SK-N-MC (cell line): ENCODE data around the gene STON1.

Experiments
- DNase-seq: peaks from one replicate; pipeline ENCODE4 v3.0.0-alpha.2; 2011; ENCODE audit warnings: low read depth, low spot score
- H3K27ac ChIP-seq: fragments of 200-600 bp; sonication (generic); 2 replicates; pipeline ENCODE4 v1.5.1; 2016; ENCODE audit warnings: mixed run types
- H3K36me3 ChIP-seq: fragments of 200-600 bp; sonication (generic); 2 replicates; pipeline ENCODE4 v1.6.1; 2017; ENCODE audit warnings: antibody characterized with exemption, low read length, mixed read lengths; ENCODE audit not compliant: insufficient read depth
- H3K4me3 ChIP-seq: fragments of 200-600 bp; sonication (generic); 2 replicates; pipeline ENCODE4 v1.5.1; 2016
- H3K9ac ChIP-seq: fragments of 200-600 bp; sonication (generic); 2 replicates; pipeline ENCODE4 v1.8.0; 2017; ENCODE audit warnings: mixed run types, mixed read lengths; ENCODE audit not compliant: insufficient read length
- H3K9me3 ChIP-seq: fragments of 200-600 bp; sonication (generic); 2 replicates; pipeline ENCODE4 v1.6.1; 2017; ENCODE audit warnings: low read depth, mild to moderate bottlenecking, antibody characterized with exemption, low read length, moderate library complexity, mixed read lengths
- EZH2 ChIP-seq: fragments of 200-600 bp; sonication (generic); IDR thresholded peaks from one replicate; pipeline ENCODE4 v1.6.1; 2017; ENCODE audit warnings: antibody characterized with exemption
- FOXP2 ChIP-seq: optimal IDR thresholded peaks from 2 replicates; pipeline ENCODE3; 2011; ENCODE audit warnings: mild to moderate bottlenecking, moderate library complexity; ENCODE audit not compliant: insufficient read depth; ENCODE audit errors: extremely low read length, control extremely low read depth
- POLR2AphosphoS5 ChIP-seq: IDR thresholded peaks from 2 replicates; pipeline ENCODE4 v1.6.1; 2012; ENCODE audit warnings: mild to moderate bottlenecking, low read depth, low read length, borderline replicate concordance

STON1 gene

DNA sequence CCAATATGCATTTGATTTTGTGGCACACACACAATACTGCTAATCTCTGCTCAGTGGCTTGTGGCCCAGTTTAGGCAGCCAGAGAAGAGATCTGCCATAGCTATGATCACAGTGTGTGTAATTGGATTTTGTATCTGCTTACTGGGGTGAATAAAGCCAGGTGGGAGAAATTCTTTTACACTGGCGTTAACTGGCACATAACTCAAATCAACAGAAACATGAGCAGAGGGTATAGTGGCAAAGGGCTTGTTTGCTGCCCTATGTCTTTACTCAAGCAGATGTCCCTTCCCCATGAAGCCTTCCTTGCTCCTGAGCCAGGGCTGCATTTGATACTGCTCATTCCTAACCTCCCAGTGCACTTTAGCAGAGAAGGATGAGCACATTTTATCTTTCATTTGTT, 28.5 kb downstream of the STON1 start:
- no peak overlapping the region for H3K9ac ChIP-seq
- no peaks in the 10 kb centered on the region for H3K36me3 ChIP-seq
- H3K9me3 ChIP-seq: no peaks in the 10 kb centered on the region
- no peak for TF ChIP-seq EZH2
- no peak for TF ChIP-seq FOXP2
- TF ChIP-seq POLR2AphosphoS5: no peak
- no peak overlapping the region for H3K27ac ChIP-seq
- no peak for DNase-seq
- H3K4me3 ChIP-seq: no peak overlapping the region

DNA sequence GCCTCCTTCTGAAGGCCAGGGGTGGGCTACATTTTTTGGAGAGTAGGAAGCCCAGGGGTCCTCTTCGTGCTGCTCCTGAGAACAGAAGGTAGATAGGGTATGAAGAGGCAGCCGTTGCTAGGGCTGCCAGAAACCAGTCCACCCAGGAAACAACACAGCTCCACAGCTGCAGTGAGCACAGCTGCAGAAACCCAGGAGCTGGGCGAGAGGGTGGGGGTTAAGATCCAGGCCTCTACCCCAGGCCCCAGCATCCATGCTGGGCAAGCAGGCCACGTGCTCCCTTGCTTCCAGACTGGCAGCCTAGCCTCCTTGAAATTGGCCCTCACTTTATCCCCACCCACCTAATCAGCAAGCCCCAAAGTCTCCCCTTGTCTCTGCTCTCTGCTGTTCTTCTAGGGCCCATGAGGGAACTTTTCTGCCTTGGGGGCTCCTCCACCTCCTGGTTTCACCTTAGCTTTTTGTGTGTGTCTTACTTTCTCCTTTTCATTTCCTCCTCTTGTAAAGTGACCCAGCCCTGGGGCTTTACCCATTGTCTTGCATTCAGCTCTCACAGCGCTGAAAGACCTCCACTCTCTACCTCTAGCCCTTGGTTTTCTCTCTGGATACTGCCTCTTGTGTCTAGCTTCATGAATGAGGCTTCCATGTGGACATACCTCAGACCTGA, 30.7 kb downstream of the STON1 start:
- no peaks in the 10 kb centered on the region for H3K36me3 ChIP-seq
- no peak overlapping the region for H3K4me3 ChIP-seq
- no peaks in the 10 kb centered on the region for H3K9me3 ChIP-seq
- TF ChIP-seq POLR2AphosphoS5: no peak
- no peak for TF ChIP-seq EZH2
- TF ChIP-seq FOXP2: no peak
- DNase-seq: no peak
- H3K27ac ChIP-seq: no peak overlapping the region
- no peak overlapping the region for H3K9ac ChIP-seq

DNA sequence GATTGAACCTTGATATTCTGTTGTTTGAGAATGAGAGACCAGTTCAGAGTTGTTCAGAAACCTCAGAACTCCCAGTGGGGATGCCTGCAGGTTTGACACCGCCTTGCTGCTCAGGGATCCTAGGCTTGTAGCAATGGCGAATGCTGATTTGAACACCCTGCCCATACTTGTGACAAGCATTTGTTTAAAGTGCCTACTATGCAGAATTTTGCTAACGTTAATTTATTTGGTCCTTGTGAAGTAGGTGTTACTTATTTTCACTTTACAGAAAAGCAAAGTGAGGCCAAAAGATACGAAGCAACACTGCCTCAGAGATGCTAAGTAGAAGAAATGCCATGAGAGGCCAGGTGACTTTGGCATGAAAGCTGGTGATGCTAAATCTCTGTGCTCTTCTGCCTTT, 32.3 kb downstream of the STON1 start:
- DNase-seq: no peak
- H3K9me3 ChIP-seq: no peaks in the 10 kb centered on the region
- no peaks in the 10 kb centered on the region for H3K36me3 ChIP-seq
- H3K4me3 ChIP-seq: no peak overlapping the region
- H3K27ac ChIP-seq: no peak overlapping the region
- no peak overlapping the region for H3K9ac ChIP-seq
- TF ChIP-seq FOXP2: no peak
- no peak for TF ChIP-seq POLR2AphosphoS5
- no peak for TF ChIP-seq EZH2

DNA sequence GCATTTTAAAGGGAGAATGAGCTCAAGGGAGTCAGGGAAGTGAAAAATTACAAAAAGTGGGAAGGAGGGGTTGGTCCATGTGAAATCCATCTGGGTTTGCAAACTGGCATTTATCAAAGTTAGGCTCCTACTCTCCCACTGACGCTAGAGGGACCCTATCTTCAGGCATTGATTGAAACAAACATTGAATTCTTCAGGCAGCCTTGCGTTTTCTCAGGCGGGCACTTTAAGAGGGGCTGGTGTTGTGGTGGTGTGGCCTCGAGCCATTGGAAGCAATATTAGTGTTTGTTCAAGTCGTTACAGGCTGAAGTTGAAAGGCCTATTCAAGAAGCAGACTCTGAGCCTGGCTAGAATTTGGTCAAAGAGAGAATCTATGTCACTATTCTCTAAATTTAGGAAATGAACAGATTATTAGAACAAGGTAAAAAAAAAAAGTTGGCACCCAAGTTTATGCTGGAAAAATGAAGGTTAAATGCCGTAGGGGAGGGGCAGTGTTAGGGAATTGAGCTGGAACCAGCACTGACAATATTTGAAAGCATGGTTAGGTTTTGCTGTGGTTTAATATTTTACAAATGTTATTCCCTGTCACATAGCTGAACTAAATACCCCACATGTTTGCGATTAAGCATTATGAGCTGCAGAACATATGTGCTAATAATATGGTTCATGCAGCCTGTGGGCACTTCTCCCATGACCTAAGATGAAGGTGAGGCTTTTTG, 36.8 kb downstream of the STON1 start:
- no peak for DNase-seq
- Histone ChIP-seq H3K36me3 (no peaks in the 10 kb centered on the region), H3K9me3 (no peaks in the 10 kb centered on the region), H3K4me3 (peak overlapping the region; percentile 30; the same call in 1 of the 2 replicates), H3K9ac (peak overlapping the region; percentile 17), H3K27ac (peak overlapping the region; percentile 69)
- TF ChIP-seq EZH2 (no peak), FOXP2 (no peak), POLR2AphosphoS5 (no peak)

DNA sequence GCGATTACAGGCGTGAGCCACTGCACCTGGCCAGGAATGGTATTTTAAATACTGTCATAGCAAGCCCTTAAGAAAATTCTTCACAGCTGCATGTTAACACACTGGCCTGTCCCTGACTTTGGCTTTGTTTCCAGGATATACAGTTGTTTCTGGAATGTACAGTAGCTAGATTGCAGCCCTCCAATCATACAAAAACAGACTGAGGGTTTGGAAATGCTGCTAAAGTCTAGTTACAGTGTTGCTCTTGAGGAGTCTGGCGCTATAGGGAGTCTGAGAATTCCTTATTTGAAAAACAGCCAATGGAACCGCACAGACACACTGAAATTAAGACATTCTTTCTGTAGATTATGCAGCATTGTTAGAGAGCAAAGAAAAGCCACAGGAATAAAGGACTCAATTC, 37.7 kb downstream of the STON1 start:
- DNase-seq: no peak
- Histone ChIP-seq H3K4me3 (no peak overlapping the region), H3K9me3 (no peaks in the 10 kb centered on the region), H3K9ac (no peak overlapping the region), H3K36me3 (no peaks in the 10 kb centered on the region), H3K27ac (peak overlapping the region; percentile 48; the same call in 1 of the 2 replicates)
- no peak for TF ChIP-seq EZH2
- no peak for TF ChIP-seq POLR2AphosphoS5
- TF ChIP-seq FOXP2: no peak

DNA sequence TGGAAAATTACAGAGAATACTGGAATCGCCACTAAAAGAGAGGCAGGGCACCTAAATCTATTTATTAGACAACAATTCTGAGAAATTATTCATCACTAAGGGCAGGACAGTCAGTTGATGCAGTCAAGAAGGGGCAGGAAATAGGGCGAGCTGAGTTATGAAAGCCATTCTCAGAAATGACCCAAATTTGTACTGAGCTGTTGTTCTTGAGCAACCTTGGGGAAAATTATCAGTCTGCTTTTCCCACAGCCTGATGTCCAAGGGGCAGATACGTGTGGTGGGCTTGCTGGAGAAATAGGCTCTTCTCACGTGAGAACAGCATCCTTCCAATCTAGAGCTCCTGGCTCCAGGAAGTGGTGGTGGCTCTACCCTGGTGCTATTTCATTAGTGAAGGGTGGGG, 38.6 kb downstream of the STON1 start:
- TF ChIP-seq POLR2AphosphoS5 (no peak), FOXP2 (no peak), EZH2 (no peak)
- H3K9me3 ChIP-seq: no peaks in the 10 kb centered on the region

DNA sequence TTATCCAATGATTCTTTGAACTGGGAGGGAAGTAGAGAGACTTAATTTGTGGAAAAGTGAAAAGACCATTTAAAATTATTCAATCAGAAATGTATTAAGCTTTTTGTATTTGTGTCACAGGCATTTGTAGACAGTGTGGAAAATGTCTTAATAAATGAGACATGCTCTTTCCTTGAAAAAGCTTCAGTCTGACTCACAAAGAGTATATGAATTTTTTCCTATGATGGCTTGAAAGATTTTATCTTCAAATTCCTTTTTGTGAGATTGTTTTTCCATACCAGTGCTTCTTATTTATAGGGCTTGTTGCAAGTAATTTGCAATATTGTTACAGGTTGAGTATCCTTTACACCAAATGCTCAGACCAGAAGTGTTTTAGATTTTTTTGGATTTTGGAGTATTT, 39.5 kb downstream of the STON1 start:
- Histone ChIP-seq H3K9me3 (no peaks in the 10 kb centered on the region), H3K4me3 (no peak overlapping the region), H3K36me3 (no peaks in the 10 kb centered on the region), H3K9ac (no peak overlapping the region), H3K27ac (no peak overlapping the region)
- no peak for DNase-seq
- TF ChIP-seq POLR2AphosphoS5 (no peak), EZH2 (no peak), FOXP2 (no peak)

More for the DNA sequence above, 38.6 kb downstream of the STON1 start:
- H3K9ac ChIP-seq: no peak overlapping the region
- H3K27ac ChIP-seq: no peak overlapping the region
- no peaks in the 10 kb centered on the region for H3K36me3 ChIP-seq
- DNase-seq: no peak
- no peak overlapping the region for H3K4me3 ChIP-seq

DNA sequence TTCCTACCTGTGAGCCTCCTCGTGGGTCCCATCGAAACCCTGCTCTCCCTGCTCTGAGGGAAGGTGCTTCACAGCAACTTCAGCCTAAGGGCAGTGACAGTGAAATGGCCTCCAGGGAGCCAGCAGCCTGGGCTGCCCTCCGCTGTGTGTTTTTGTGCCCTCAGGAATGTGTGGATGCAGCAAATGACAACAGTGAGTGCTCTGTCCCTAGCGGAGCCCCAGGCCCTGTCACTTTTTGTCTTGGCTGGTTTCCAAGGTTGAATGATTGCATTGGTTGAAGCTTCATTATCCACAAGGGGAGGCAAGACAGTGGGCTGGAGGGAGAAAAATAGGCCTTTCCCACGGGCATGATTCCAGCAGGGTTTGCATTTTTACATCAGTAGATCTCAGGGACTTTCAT, 42.9 kb downstream of the STON1 start:
- peak overlapping the region; percentile 48; the same call in 1 of the 2 replicates for H3K27ac ChIP-seq
- no peaks in the 10 kb centered on the region for H3K9me3 ChIP-seq
- TF ChIP-seq POLR2AphosphoS5 (no peak), EZH2 (no peak), FOXP2 (no peak)
- H3K4me3 ChIP-seq: no peak overlapping the region
- H3K9ac ChIP-seq: no peak overlapping the region
- no peaks in the 10 kb centered on the region for H3K36me3 ChIP-seq
- no peak for DNase-seq
